HG02852 (cell line): ENCODE results near the gene ATP2B1.

ENCODE experiments used
- ATAC-seq: cut with Tn5 transposase; IDR thresholded peaks from one replicate; pipeline ENCODE4 v1.9.1; 2021; ENCODE audit warnings: mild to moderate bottlenecking, moderate library complexity; ENCODE audit not compliant: unreplicated experiment

ATP2B1 gene

DNA sequence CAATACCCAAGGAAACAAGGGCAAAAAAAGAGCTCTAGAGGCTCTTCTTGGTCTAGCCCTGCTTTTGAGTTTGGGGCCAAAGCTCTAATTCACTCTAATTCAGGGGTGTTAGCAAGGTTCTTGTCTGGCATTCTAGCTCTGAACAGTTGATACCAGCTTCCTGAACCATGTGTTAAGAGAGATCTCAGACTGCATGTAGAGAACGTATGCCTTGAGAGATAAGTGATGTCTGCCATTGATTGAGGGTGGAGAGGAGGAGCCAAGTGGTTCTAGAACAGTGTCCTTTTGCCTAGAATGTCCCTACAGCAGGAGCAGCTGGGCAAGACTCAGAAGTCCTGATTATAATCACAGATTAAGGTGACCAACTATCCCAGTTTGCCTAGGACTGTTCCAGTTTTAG lies 164.6 kb downstream of the ATP2B1 start:
- no peak for ATAC-seq

DNA sequence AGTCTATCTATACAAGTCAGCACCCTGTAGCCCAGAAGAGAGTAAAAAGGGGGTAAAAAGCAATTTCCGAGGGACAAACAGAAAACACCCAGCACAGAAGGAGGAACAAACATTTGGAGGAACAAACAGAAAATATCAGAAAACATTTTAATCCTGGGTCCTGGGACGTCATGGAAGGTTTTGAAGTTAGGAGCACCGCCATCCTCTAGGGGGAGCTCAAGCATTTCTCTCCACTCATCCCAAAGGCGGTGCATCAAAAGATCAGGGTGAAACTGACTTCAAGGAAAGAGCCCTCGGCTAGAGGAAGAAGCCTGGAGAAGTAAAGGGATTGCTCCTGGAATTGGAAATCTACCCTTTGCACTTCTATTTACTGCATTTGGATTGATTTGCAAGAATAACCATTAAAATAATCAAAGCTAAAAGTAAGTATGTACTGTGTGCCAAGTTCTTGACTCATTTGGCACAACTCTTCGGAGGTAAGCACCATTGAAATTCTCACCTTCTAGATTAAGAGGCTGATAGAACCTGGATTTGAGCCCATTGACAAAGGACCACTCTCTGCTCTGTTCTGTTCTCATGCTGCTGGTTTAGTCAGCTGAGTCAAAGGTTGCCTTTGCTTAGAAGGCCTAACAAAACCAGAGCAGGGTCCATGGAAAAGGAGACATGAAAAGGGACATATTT lies 165.6 kb downstream of the ATP2B1 start:
- peak; percentile 85 for ATAC-seq

DNA sequence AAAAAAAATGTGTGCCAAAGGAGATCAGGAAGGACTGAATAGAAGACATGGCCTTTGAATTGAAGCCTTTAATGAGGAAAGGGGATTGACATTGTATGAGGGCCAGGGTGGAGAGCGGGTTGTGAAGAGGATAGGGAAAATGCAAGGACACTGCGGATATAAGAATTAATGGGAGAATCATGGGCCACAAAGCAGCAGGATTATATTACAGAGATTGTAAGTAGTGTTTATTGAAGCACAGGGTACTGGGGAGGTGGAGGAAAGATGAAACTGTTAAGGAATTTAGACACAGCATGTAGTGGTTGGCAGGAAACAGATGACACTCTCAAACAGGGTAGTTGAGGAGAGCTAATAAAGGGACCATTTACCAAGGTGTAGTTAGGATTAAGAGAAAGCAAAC lies 166.4 kb downstream of the ATP2B1 start:
- ATAC-seq: no peak

DNA sequence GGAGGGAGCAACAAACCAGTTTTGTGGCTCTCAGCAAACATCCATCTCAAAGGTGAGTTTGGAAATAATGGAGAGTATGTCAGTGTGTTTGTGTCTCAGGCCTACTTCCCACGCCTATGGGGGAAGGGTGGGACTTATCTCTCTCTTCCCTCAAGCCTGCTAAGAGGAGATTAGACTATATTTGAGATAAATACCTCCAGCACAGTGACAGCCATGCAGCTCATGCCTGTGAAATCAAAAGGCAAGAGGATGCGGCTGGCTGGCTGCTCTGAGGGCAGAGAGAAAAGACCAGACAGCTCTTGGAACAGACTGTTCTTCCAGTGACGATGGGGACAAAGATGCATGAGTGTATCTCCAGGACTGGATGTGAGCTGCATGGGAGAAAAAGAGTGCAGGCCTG lies 168.1 kb downstream of the ATP2B1 start:
- no peak for ATAC-seq

DNA sequence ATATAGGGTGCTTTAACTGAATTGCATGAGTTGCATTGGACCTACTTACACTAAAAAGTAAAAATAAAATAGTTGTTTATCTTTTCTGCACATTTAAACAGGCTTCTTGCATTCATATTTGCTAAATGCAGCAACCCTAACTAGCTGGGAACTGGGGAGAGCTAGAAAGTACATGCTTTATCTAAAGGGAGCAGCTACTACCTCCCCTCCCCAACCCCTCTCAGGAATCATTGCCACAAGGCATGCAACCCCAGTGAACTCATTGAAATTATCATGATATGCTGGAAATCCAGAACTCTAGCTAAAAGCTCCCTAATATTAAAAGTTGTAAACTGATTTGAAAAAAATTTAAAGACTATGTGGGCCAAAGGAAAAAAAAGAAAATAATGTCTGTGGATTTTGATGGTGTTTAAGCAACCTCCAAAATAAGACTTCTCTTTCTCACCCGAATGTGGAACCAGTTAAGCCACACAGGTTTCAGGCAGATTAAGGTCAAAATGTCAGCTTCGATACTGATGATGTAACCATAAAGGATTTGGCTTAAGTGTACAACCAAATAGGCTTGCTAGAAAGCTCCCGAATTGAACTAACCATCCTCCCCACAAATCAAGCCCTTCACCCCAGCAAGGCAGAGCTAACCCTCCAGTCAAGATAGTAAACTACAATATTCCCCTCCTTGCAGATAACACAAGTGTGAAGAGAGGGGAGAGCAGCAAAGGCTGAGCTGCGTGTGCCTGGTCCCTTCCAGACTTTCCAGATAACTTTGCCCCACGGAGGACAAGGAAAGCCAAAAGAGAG lies 169.0 kb downstream of the ATP2B1 start:
- ATAC-seq: no peak

DNA sequence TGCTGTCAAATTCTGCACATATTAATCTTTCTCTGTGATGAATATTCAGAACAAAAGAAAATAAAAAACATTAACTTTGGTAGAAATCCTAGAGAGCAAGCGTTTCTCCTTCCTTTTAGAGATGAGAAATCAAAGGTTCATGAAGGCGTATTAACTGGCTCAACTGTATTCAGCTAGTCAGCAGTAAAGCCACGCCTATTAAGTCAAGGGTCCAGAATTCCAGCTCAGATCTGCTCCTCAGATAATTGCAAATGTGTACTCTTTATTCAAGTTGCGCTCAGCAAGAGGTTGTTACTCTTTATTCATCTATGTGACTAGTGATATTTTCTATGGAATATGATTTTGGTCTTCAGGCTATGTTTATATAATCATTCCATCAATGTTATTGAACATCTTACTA lies 169.7 kb downstream of the ATP2B1 start:
- ATAC-seq: no peak
